ENCODE results near the gene TCTN3. TPM values are rescaled to one million over a fixed set of nuclear protein-coding genes. Genes with fewer than 3 reads are reported as not detected.
A peak's percentile ranks its signal among the peaks of the same experiment; 100 is the strongest.
"Not testable (repeated sequence)": the region's sequence is repeated elsewhere in the genome, so short reads cannot be mapped to it uniquely, and the experiment has no call there.

TCTN3 gene
- polyA plus RNA-seq, 1 donor: 23.7 TPM

DNA sequence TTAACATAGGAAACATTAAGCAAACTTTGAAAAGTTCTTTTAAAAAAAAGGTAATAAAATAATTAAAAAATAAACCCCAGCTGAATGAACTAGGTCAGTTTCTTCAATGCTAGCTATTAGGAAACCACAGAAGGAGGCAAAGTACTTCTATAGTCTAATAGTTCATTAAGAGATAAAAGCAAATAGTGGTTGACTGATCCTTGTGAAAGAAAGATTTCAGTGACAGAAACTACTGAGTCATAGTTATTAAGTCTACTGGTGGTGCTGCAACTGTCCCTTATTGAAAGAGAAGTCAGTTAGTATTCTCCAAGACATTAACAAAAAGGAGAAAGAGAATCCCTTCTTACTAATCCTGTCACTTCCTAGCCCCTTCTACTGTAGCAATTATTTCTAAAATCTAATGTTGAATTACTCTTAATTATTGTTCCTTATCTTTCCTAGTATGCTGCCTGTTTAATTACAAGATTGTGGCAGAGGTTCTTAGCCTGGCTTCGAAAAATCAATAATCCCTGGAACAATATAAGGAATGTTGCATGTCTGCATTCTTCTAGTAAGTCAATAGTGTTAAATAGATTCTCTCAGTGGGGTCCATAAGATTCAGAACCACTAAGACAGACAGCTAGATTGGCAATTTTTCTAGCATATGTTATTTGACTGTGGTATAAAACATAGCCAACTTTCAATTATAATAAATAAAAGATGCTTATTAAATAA is 18.2 kb downstream of the TCTN3 start:
- no peak for DNase-seq

DNA sequence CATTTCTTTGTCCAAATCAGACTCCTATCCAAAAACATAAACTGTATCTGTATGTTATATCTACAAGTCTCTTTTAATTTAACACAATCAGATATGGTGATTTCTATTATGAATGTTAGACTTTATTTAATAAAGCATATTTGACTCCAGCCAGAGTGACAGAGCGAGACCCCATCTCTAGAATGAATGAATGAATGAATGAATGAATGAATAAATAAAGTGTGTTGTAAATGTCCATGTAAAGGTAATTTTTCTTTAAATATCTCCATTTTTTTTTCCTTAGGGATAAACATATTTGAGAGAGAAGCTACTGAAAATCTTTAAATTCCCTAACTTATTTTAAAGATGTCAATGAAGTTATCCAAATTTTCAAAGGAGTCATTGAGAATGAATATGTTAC is 19.1 kb downstream of the TCTN3 start:
- DNase-seq: no peak

DNA sequence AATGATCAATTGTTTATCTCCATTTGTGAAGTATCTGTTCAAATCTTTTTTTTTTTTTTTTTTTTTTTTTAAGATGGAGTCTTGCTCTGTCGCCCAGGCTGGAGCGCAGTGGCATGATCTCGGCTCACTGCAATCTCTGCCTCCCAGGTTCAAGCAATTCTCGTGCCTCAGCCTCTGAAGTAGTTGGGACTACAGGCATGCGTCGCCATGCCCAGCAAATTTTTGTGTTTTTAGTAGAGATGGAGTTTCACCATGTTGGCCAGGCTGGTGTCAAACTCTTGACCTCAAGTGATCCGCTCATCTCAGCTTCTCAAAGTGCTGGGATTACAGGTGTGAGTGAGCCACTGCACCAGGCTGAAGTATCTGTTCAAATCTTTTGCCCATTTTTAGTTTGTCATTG is 21.1 kb downstream of the TCTN3 start:
- not testable (repeated sequence) for DNase-seq

DNA sequence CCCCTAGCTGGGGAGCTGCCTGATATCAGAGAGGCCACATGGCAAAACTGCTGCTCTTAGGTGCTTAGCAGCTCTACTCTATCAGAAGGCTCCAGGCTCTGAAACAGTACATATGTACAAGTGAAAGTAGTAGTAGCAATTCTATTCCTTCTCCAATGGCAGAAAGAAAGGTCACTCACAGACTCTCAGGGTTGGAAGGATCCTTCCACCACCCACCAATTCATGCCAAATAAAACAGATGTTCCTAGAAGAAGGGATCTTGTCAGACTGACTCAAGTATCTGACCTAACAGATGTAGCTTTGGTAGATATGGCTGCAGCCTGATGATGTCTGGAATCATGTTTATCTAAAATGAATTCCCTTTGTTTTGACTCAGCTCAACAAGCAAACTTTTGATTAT is 29.2 kb downstream of the TCTN3 start:
- no peak for DNase-seq

DNA sequence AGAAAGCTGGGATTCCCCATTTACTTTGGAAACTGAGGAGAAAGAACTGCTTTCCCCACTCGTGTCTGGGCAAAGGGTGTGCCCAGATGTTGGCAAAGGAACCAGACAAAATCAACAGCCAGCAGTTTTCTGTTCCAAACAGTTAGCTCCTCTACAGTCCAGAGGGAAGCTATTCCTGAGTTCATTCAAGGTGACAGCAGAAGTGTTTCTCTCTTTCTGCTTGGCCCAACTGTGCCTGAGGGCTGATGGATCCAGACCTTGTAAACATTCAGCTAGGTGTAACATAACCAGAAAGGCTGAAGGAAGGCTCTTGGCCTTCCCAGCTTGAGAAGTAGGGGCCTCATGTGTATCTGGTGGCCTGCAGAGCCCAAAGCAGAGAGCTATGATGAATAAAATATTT is 30.2 kb downstream of the TCTN3 start:
- DNase-seq: no peak

DNA sequence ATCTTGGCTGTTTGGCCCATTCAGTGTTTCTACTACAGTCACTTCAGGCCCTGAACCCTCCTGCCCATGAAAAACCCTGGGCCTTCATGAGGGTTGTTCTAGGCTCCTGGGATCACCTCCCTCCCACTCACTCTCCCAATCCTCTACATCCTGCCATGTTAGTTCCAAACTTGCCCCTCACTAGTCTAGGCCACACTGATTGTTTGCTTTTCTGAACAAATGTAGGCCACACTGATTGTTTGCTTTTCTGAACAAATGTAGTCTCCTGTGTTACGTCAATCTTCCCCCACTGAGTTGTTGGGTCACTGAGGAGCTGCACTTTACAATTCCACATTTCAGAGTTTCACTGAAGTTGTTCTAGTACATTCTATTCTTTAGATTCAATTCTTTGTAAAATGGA is 31.9 kb downstream of the TCTN3 start:
- DNase-seq: no peak

DNA sequence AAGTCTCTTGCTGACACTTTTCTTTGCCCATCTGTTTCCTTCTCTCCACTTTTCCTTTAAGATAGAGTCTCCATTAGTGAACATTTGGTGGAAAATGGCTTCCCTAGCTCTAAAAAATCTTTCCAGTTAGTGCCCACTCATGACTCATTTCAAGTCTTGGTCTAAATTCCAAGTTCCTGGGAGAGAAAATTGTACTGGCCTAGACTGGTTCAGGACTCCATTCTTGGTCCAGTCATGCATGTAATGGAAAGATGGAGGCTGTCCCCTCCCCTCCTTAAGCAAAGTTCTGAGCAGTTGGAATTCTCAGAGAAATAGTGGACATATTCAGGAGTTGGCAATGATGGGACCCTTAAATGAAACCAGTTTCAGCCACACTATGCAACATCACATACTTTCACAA is 33.4 kb downstream of the TCTN3 start:
- no peak for DNase-seq

DNA sequence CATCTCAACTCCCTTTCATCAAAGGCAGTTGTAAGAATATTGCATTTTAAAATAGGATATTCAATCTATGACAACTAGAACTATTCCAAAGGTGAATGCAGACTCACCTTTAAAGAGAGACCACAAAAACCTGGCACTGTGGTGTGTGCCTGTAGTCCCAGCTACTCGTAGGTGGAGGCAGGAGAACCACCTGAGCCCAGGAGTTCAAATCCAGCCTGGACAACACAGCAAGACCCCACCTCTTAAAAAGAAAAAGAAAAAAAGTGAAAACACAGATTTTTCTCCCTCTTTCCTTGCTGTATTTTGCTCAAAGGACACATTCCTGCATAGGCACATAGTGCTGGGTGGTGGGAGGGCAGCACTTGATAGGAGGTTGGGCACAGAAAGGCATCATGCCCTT is 36.5 kb downstream of the TCTN3 start:
- no peak for DNase-seq

DNA sequence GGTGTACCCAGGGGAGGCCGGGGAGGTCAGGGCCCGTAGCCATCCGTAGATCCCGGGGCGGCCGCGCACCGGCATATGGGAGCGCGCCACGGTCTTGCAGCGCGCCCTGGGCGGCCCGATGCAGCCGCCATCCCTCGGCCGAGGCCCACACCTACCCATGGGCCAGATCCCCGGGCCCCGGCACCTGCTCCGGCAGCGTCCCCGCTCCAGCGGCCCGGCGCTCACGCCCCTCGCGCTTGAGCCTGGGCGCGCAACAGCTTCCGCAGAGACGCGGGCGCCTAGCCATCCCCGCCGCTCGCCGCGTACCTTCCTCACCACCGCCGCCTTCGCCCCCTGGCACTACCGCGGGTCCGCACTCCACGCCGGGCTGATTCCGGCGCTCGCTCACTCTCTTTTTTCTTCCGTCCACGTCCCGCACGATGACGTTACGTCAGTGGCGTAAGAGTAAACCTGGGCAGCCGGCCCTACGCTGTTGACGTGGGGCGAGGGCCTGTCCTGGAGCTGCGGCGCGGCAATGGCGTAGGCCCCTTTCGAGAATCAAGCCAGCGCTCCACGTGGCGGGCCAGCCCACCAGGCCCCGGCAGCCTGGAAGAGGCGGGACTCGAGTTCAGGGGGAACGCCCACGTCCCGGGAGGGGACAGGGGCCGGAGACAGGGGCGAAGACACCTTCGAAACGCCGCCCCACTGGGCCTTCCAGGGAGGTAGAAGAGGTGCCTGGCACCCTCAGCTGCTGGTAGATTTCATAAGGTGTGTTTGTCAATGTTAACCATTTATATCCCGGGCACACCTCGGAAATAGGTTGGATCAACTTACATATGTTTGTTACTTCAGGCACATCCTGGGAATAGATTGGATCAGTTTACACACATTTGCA is 37.2 kb downstream of the TCTN3 start, which contains the start of gene ALDH18A1:
ALDH18A1 (minus strand) TSS at position 421 of the 874 bp plus-strand sequence. CDS start 3,334 bp downstream, outside the sequence.
- peak; percentile 98 for DNase-seq

DNA sequence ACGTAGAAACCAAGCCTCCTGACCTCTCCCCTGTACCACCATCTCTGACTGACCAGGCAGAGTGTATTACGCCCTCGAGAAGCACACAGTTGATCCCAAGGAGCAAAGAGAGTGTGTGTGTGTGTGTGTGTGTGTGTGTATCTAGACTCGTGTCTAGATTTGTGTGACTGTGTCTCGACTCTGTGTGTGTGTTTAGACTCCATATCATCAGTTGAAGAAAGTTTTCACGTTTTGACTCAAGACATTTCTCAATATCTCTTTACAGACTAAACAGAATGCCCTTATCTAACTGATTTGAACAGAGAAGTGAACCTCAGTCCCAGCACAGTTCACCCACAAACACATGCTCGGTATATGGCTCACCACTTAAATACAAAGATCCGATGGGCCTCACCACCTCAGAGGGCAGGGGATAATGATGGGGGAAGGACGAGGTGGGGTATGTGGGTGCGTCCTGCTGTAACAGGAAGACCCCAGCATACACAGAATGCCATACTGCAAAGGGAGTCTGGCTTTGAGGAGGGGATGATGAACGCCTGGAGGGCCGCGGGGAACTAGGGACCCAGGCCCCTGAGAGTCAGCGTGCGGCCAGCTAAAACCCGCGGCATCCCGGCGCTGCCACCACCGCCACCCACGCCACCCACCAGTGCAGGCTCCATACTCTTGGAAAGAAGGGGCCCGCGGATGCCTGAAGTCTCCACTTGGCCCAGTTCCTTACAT is 38.0 kb downstream of the TCTN3 start:
- DNase-seq: peak; percentile 34

DNA sequence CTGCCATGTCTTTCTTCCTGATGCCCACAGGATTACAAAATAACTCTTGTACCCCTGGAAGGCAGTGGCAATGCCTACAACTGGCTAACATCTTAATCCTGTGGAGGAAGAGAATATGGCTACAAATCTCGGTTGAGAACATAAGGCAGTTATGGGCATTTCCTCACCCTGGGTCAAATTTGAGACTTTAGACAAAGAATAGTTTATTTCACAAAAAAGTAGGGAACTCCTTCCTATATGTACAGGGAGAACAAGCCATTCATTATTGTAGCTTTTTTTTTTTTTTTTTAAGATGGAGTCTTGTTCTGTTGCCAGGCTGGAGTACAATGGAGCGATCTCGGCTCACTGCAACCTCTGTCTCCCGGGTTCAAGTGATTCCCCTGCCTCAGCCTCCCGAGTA is 39.8 kb downstream of the TCTN3 start:
- DNase-seq: no peak

DNA sequence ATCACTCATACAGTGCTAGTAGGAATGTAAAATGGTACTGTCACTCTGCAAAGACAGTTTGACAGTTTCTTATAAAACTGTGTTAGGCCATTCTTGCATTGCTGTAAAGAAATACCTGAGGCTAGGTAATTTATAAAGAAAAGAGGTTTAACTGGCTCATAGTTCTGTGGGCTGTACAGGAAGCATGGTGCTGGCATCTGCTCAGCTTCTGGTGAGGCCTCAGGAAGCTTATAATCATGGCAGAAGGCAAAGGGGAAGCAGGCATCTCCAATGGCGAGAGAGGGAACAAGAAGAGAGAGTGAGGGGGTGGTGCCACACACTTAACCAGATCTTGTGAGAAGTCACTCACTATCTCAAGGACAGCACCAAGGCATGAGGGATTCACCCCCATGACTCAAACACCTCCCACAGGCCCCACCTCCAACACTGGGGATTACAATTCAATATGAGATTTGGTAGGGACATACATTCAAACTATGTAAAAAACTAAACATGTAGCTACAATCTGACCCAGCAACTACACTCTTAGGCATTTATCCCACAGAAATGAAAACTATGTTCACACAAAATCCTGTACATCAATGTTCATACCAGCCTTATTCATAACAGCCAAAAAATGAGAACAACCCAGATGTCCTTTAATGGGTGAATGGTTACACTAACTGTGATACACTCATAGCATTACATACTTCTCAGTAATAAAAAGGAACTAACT is 42.2 kb downstream of the TCTN3 start:
- DNase-seq: no peak

DNA sequence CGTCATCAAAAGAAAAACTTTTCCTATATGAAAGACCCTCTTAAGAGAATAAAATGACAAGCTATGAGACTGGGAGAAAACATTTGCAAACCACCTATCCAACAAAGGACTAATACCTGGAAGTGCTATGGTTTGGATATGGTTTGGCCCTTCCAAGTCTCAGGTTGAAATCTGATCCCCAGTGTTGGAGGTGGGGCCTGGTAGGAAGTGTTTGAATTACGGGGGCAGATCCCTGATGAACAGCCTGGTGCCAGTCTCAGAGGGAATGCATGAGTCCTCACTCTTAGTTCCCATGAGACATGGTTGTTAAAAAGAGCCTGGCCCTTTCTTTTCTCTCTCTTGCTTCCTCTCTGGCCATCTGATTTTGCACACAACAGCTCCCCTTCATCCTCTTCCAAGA is 43.5 kb downstream of the TCTN3 start:
- DNase-seq: no peak

DNA sequence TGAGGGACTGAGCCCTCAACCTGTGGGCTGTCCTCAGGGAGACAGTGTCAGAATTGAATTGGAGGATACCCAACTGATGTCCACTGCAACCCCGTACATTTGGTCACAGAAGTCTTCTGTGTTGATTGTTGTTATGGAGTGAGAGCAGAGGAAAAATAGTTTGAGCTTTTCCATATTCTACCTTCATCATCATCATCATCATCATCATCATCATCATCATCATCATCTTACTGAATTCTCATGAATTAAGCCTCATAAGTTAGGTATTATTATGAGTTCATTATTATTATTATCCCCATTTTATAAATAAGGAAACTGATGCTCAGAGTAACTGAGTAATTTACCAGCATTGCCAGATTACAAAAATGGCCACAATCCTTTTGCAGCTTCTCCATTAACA is 45.6 kb downstream of the TCTN3 start:
- DNase-seq: no peak

DNA sequence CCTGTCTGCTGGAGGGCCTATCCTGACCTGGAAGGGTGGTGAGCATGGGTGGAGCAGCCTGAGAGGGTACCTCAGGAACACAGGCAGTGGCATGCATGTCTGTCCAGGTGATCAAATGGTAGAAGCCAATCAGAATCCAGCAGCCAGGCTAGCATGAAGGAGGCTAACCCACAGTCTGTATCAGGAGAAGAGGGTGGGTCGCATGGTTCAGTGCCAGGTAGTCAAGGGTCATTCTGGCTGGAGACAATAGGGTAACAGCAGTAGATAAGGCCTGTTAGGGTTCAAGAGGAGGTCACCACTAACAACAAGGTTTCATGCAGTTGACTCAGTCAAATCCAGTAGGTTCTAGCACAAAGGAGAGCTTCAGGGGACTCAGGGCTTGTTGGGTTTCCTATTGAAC is 47.6 kb downstream of the TCTN3 start:
- DNase-seq: no peak

DNA sequence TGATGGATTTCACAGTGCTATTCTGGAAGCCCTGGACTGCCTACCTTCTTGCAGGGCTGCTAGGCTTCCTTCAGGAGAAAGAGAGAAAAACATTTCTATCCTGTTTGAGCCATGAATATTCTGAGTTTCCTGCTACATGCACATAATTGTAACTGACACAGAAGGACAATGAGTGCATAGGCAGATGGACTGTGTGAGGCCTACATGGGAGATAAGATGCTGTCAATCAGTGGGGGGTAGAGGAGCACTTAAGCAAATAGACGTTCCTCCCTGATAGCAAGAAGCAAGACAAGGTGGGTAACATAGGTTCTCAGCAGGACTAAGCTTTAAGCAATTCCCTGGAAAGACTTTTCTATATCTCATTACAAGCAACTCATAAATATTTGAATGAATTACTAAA is 48.8 kb downstream of the TCTN3 start:
- DNase-seq: no peak

DNA sequence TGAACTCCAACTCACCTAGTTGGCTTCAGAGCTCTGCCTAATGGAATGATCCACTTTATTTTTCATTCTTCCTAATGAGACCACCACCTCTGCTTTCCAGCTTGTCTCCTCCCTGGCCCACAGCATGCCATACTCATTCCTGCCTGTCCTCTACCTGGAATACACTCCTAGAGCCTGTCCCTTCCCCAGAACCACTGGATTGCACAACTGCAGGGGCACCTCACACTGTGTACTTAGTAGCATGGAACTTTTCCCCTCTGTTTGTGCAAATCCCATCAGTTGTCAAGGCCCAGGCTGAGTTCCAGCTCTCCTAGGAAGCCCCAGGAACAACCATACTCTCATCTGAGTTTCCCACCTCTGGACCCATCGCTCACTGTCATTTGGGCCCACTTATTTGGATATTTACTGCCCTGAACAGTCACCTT is 52.8 kb downstream of the TCTN3 start:
- DNase-seq: no peak

DNA sequence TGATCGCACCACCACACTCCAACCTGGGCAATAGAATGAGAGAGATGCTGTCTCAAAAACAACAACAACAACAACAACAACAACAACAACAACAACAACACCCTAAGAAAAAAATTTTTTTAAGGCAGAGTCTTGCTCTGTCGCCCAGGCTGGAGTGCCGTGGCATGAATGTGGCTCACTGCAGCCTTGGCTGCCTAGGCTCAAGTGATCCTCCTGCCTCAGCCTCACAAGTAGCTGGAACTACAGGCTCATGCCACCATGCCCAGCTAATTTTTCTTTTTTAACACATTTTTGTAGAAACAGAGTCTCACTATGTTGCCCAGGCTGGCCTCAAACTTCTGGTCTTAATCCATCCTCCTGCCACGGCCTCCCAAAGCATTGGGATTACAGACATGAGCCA is 55.8 kb downstream of the TCTN3 start:
- DNase-seq: no peak

DNA sequence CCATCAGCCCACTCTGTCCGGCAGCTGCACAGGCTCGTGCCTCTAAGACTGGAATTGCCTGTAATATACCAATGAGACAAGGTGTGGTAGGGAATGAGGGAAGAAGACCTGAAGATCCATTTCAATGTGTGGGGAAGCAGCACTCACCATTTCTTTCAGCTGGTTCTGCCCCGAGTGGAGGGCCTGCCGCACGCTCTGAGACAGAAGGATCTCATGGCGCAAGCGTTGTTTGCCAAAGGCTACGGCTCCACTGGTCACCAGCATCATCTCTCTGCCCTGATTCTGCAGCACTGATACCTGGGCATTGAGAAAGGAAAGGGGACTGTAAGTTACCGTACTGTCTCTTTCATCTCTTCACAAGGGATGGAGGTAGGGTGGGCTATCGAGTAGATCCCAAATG is 56.6 kb downstream of the TCTN3 start:
- no peak for DNase-seq

DNA sequence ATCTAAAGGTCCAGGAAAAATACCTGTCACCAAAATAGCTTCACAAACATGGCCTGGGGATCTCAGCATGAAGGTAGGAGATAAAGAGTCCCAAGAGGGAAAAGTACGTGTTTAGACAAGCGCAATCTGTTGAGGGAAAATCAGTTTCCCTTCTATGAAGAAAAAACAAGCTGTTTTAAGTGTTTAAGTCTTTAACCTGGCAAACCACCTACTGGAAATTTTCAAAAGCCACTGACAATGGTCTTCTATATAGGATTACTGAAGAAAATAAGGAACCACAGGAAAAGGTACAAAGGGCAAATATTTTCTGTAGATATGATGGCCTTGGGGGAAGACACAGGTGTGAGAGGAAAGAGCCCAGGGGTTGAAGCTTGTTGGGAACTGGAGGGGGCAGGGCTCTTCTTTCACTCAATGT is 58.4 kb downstream of the TCTN3 start:
- DNase-seq: no peak

DNA sequence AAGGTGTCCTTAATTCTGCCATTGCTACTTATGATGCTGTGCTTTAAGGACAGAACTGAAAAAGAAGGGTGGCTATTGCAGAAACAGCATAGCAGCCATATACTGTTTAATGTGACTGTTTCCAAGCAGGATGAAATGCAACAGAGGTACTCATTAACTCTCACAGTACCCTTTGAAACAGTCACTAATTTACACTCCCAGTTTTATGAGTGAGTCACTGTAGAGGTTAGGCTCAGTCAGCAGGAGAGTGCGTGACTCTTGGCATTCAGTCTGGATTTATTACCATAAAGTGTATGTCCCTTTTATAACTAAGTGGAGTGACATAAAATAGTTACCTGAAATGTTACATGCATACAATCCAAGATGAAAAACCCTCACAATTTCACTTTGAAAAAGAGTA is 64.9 kb downstream of the TCTN3 start:
- no peak for DNase-seq

DNA sequence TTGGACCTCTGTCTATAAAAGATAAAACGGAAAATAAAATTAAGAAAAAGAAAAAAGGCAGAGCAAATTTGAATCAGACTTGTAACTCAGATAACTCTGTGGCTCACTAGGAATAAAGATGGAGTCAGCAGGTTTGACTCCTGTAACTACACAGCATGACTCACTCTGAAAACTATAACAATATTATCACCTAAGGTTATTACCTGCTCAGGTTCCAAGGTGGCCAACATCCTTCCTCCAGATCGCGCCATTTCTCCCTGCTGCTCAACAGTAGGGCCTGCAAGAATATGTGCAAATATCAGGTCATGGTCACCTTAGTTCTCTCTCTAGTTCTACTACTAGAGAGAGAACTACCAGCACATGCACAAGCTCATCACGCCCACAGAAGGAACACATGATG is 67.2 kb downstream of the TCTN3 start:
- no peak for DNase-seq

DNA sequence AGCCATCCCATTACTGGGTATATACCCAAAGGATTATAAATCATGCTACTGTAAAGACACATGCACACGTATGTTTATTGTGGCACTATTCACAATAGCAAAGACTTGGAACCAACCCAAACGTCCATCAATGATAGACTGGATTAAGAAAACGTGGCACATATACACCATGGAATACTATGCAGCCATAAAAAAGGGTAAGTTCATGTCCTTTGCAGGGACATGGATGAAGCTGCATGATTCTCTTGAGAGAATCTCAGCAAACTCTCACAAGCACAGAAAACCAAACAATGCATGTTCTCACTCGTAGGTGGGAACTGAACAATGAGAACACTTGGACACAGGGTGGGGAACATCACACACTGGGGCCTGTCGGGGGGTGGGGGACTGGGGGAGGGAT is 73.3 kb downstream of the TCTN3 start:
- not testable (repeated sequence) for DNase-seq

All from hindlimb muscle (tissue), 1 donor.